Caco-2 (cell line): Measurements from ENCODE around the gene PSD2. TPM values are rescaled to one million over a fixed set of nuclear protein-coding genes. Genes with fewer than 3 reads are reported as not detected.

Experiments
- BruUV-seq: library from RNA; stranded (reverse); fragments of 400-500 nt; replicated peaks from 2 replicates; lab custom pipeline; 2021; lab: Mats Ljungman, UMichigan
- CTCF ChIA-PET: fragments of 300-600 bp; sonication (Branson Sonifier 250); formaldehyde crosslinking; loops from one replicate; lab custom pipeline; 2022; ENCODE audit warnings: antibody characterized with exemption; lab: Charles Lee
- POLR2A ChIA-PET: fragments of 300-600 bp; sonication (Branson Sonifier 250); formaldehyde crosslinking; loops from one replicate; lab custom pipeline; 2022; ENCODE audit warnings: antibody characterized with exemption; lab: Charles Lee
- DNase-seq, 2 experiments: peaks; one replicate each; pipeline versions ENCODE4 v3.0.0 to v3.0.0-alpha.2; 2020 to 2022
- H3K27me3 ChIP-seq: replicated peaks from 2 replicates; pipeline ENCODE4 v1.6.0; 2011; ENCODE audit warnings: low read length; ENCODE audit not compliant: control insufficient read depth, insufficient read depth
- H3K36me3 ChIP-seq: 2 replicates; pipeline ENCODE4 v1.5.1; 2011; ENCODE audit warnings: low read length; ENCODE audit not compliant: control insufficient read depth, insufficient read depth
- H3K4me1 ChIP-seq: fragments of 250-450 bp; sonication (Bioruptor Pico); 2 replicates; pipeline ENCODE4 v1.5.1; 2020; ENCODE audit warnings: mild to moderate bottlenecking
- H3K4me3 ChIP-seq: 2 replicates; pipeline ENCODE4 v1.5.1; 2011; ENCODE audit warnings: low read depth, mild to moderate bottlenecking, control low read depth, low read length
- H3K9me3 ChIP-seq: fragments of 250-450 bp; sonication (Bioruptor Pico); 2 replicates; pipeline ENCODE4 v1.5.1; 2020; ENCODE audit warnings: mild to moderate bottlenecking, moderate library complexity
- H3K27ac Mint-ChIP-seq: one replicate; pipeline ENCODE4 v1.8.0; 2022; ENCODE audit warnings: mixed read lengths; ENCODE audit not compliant: unreplicated experiment
- H3K27me3 Mint-ChIP-seq: one replicate; pipeline ENCODE4 v1.8.0; 2022; ENCODE audit warnings: mixed read lengths; ENCODE audit not compliant: insufficient read depth, unreplicated experiment
- H3K36me3 Mint-ChIP-seq: one replicate; pipeline ENCODE4 v1.8.0; 2022; ENCODE audit warnings: mild to moderate bottlenecking, mixed read lengths; ENCODE audit not compliant: insufficient read depth, unreplicated experiment
- H3K4me1 Mint-ChIP-seq: one replicate; pipeline ENCODE4 v1.8.0; 2022; ENCODE audit warnings: low read depth, mixed read lengths; ENCODE audit not compliant: unreplicated experiment
- H3K4me3 Mint-ChIP-seq: one replicate; pipeline ENCODE4 v1.8.0; 2022; ENCODE audit warnings: mild to moderate bottlenecking, moderate library complexity, mixed read lengths; ENCODE audit not compliant: unreplicated experiment
- H3K9me3 Mint-ChIP-seq: one replicate; pipeline ENCODE4 v1.8.0; 2022; ENCODE audit warnings: mixed read lengths; ENCODE audit not compliant: unreplicated experiment
- CTCF ChIP-seq, 2 experiments: fragments of 200-600 bp in 1 of 2; IDR thresholded peaks; 1 replicate in 1 of 2; 2 replicates in 1 of 2; pipeline versions ENCODE4 v1.5.1 to v1.8.0; 2011 to 2022; ENCODE audit warnings: antibody characterized with exemption in 1 of 2, control low read depth in 1 of 2, inconsistent platforms in 1 of 2, low read depth in 1 of 2, low read length in 1 of 2, mild to moderate bottlenecking in 1 of 2, moderate library complexity in 1 of 2; ENCODE audit not compliant: insufficient read depth in 1 of 2, severe bottlenecking in 1 of 2, unreplicated experiment in 1 of 2
- intact Hi-C: fragments of 100-400 bp; cut with micrococcal nuclease; formaldehyde crosslinking; loops from one replicate; pipeline ENCODE4 v1.10.0; 2022; ENCODE audit not compliant: unreplicated experiment
- total RNA-seq: library from RNA; stranded (reverse); gene quantifications from 2 replicates; pipeline ENCODE4 v1.2.3, GENCODE V29; 2022

The PSD2 gene
- total RNA-seq, 1 experiment from 2014 or later: 0.09 TPM

GRCh38 chr5:139817362-139817761, 21.8 kb downstream of the PSD2 start:
- Mint-ChIP-seq H3K27me3 (peaks cover 21% of the 10 kb centered on the region), H3K27ac (no peak overlapping the region), H3K4me3 (no peak overlapping the region), H3K36me3 (no peaks in the 10 kb centered on the region), H3K9me3 (peaks cover 20% of the 10 kb centered on the region), H3K4me1 (no peaks in the 10 kb centered on the region)
- BruUV-seq: no TSS peak
- H3K9me3 ChIP-seq: peaks cover 11% of the 10 kb centered on the region; the same call in 1 of the 2 replicates
- ChIA-PET POLR2A (no interaction called here), CTCF (no interaction called here)
- no peaks in the 10 kb centered on the region for H3K36me3 ChIP-seq
- DNase-seq: peak in 1 of 2 experiments; percentile 14
- H3K4me1 ChIP-seq: no peaks in the 10 kb centered on the region
- intact Hi-C loops: no loop called here
- H3K27me3 ChIP-seq: no peaks in the 10 kb centered on the region; the same call in none of the 2 replicates
- H3K4me3 ChIP-seq: no peak overlapping the region
- no peak for TF ChIP-seq CTCF (IDR thresholded peaks at IDR 0.05; ENCODE audit: insufficient read depth in 1 of 2, low read depth in 1 of 2, low read length in 1 of 2, severe bottlenecking in 1 of 2, unreplicated experiment in 1 of 2)

- peak in 1 of 2 experiments; percentile 6 for DNase-seq
- BruUV-seq: no TSS peak
- TF ChIP-seq CTCF (IDR thresholded peaks at IDR 0.05; ENCODE audit: insufficient read depth in 1 of 2, low read depth in 1 of 2, low read length in 1 of 2, severe bottlenecking in 1 of 2, unreplicated experiment in 1 of 2): no peak
- Mint-ChIP-seq H3K36me3 (no peaks in the 10 kb centered on the region), H3K27me3 (peaks cover 21% of the 10 kb centered on the region), H3K27ac (no peak overlapping the region), H3K4me1 (no peaks in the 10 kb centered on the region), H3K4me3 (no peak overlapping the region), H3K9me3 (peaks cover 20% of the 10 kb centered on the region)
- ChIA-PET POLR2A (no interaction called here), CTCF (no interaction called here)
- intact Hi-C loops: no loop called here
- Histone ChIP-seq H3K9me3 (peaks cover 11% of the 10 kb centered on the region; the same call in 1 of the 2 replicates), H3K36me3 (no peaks in the 10 kb centered on the region), H3K4me1 (no peaks in the 10 kb centered on the region), H3K27me3 (no peaks in the 10 kb centered on the region; the same call in none of the 2 replicates), H3K4me3 (no peak overlapping the region)
These were observed 22.4 kb downstream of the PSD2 start for GRCh38 chr5:139817970-139818369.

GRCh38 chr5:139820130-139820529, 24.5 kb downstream of the PSD2 start:
- TF ChIP-seq CTCF (IDR thresholded peaks at IDR 0.05; ENCODE audit: insufficient read depth in 1 of 2, low read depth in 1 of 2, low read length in 1 of 2, severe bottlenecking in 1 of 2, unreplicated experiment in 1 of 2): no peak
- POLR2A ChIA-PET: no interaction called here
- H3K4me1 Mint-ChIP-seq: no peaks in the 10 kb centered on the region
- Histone ChIP-seq H3K4me1 (no peaks in the 10 kb centered on the region), H3K27me3 (no peaks in the 10 kb centered on the region; the same call in none of the 2 replicates), H3K4me3 (no peak overlapping the region), H3K9me3 (peaks cover 11% of the 10 kb centered on the region; the same call in 1 of the 2 replicates), H3K36me3 (no peaks in the 10 kb centered on the region)
- CTCF ChIA-PET: no interaction called here
- DNase-seq: peak in 1 of 2 experiments; percentile 32
- H3K27me3 Mint-ChIP-seq: peaks cover 21% of the 10 kb centered on the region
- peaks cover 20% of the 10 kb centered on the region for H3K9me3 Mint-ChIP-seq
- H3K27ac Mint-ChIP-seq: no peak overlapping the region
- no peak overlapping the region for H3K4me3 Mint-ChIP-seq
- intact Hi-C loops: no loop called here
- no TSS peak for BruUV-seq
- no peaks in the 10 kb centered on the region for H3K36me3 Mint-ChIP-seq
